Measurements from ENCODE around the gene CHORDC1.

CHORDC1 gene

GRCh38 chr11:90222459-90223247 lies at the start of gene CHORDC1:
CHORDC1 (minus strand) TSS chr11:90223049; CDS start chr11:90222954, 95 bp downstream.
- TF ChIP-seq CTCF (IDR thresholded peaks at IDR 0.05; ENCODE audit: insufficient read depth, missing control alignments) = no peak
- FAIRE-seq = no peak

GRCh38 chr11:90257158-90257525 lies 34.3 kb upstream of the CHORDC1 start:
- TF ChIP-seq CTCF (IDR thresholded peaks at IDR 0.05; ENCODE audit: insufficient read depth, missing control alignments) = no peak
- FAIRE-seq = no peak

More at GRCh38 chr11:90222459-90223247, at the start of gene CHORDC1:
- DNase-seq (ENCODE audit: insufficient read length, low spot score) = peak; percentile 47

GRCh38 chr11:90256404-90257157 lies 33.7 kb upstream of the CHORDC1 start:
- no peak for TF ChIP-seq CTCF (IDR thresholded peaks at IDR 0.05; ENCODE audit: insufficient read depth, missing control alignments)
- DNase-seq (ENCODE audit: insufficient read length, low spot score) = no peak
- FAIRE-seq = no peak

More at GRCh38 chr11:90257158-90257525, 34.3 kb upstream of the CHORDC1 start:
- no peak for DNase-seq (ENCODE audit: insufficient read length, low spot score)

GRCh38 chr11:90254065-90254464 lies 31.2 kb upstream of the CHORDC1 start:
- FAIRE-seq = no peak
- no peak for TF ChIP-seq CTCF (IDR thresholded peaks at IDR 0.05; ENCODE audit: insufficient read depth, missing control alignments)
- DNase-seq (ENCODE audit: insufficient read length, low spot score) = no peak

- DNase-seq (ENCODE audit: insufficient read length, low spot score) (no peak), FAIRE-seq (no peak)
- no peak for TF ChIP-seq CTCF (IDR thresholded peaks at IDR 0.05; ENCODE audit: insufficient read depth, missing control alignments)
Observed at GRCh38 chr11:90252053-90252452, 29.2 kb upstream of the CHORDC1 start.

- FAIRE-seq (no peak), DNase-seq (ENCODE audit: insufficient read length, low spot score) (no peak)
- TF ChIP-seq CTCF (IDR thresholded peaks at IDR 0.05; ENCODE audit: insufficient read depth, missing control alignments) = no peak
Observed at GRCh38 chr11:90251599-90251998, 28.8 kb upstream of the CHORDC1 start.

- DNase-seq (ENCODE audit: insufficient read length, low spot score) (no peak), FAIRE-seq (no peak)
- TF ChIP-seq CTCF (IDR thresholded peaks at IDR 0.05; ENCODE audit: insufficient read depth, missing control alignments) = no peak
Observed at GRCh38 chr11:90250970-90251369, 28.1 kb upstream of the CHORDC1 start.
